NK-92 treated with Interleukin-12 subunit alpha and Interleukin-12 subunit beta, amount 100 ng/mL, for 24 hours (cell line): ENCODE data around the gene CELF5.
"Not testable (repeated sequence)": the region's sequence is repeated elsewhere in the genome, so short reads cannot be mapped to it uniquely, and the experiment has no call there.

ENCODE experiments used
- DNase-seq: peaks from one replicate; lab custom pipeline; 2025; lab: John Stamatoyannopoulos, UW

Gene CELF5

DNA sequence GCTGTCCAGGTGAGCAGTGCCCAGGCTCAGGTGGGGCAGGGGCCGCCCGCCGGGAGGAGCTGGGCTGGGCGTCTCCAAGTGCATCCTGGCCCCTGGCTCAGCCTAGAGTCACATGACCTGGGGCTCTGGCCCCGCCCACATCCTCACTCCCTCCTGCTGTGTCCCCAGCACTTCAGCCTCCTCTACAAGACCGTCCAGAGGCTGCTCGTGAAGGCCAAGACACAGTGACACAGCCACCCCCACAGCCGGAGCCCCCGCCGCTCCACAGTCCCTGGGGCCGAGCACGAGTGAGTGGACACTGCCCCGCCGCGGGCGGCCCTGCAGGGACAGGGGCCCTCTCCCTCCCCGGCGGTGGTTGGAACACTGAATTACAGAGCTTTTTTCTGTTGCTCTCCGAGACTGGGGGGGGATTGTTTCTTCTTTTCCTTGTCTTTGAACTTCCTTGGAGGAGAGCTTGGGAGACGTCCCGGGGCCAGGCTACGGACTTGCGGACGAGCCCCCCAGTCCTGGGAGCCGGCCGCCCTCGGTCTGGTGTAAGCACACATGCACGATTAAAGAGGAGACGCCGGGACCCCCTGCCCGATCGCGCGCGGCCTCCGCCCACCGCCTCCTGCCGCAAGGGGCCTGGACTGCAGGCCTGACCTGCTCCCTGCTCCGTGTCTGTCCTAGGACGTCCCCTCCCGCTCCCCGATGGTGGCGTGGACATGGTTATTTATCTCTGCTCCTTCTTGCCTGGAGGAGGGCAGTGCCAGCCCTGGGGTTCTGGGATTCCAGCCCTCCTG lies 16.8 kb upstream of the CELF5 start:
- DNase-seq = no peak

DNA sequence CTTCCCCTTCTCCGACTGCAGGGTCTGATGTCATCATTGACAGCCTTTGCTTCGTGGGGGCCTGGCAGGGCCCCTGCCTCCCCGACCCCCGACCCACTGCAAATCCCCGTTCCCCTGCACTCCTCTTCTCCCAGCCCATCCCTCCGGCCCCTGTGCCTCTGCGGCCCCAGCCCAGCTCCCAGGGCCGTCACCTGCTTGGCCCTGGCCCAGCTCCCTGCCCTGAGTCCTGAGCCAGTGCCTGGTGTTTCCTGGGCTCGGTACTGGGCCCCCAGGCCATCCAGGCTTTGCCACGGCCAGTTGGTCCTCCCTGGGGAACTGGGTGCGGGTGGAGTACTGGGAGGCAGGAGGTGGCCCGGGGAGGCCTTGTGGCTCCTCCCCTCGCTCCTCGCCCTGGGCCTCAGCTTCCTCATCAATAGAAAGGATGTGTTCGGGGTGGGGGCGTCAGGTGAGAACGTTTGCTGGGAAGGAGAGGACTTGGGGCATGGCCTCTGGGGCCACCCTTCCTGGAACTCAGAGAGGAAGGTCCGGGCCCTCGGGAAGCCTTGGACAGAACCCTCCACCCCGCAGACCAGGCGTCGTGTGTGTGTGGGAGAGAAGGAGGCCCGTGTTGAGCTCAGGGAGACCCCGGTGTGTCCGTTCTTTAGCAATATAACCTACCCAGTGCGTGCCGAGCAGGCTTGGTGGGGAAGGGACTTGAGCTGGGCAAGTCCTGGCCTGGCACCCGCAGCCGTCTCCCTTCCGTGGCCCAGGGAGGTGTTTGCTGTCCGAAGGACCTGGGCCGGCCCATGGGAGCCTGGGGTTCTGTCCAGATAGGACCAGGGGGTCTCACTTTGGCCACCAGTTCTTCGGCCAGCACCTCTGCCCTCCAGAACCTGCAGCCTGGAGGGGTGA lies 15.9 kb upstream of the CELF5 start:
- no peak for DNase-seq

DNA sequence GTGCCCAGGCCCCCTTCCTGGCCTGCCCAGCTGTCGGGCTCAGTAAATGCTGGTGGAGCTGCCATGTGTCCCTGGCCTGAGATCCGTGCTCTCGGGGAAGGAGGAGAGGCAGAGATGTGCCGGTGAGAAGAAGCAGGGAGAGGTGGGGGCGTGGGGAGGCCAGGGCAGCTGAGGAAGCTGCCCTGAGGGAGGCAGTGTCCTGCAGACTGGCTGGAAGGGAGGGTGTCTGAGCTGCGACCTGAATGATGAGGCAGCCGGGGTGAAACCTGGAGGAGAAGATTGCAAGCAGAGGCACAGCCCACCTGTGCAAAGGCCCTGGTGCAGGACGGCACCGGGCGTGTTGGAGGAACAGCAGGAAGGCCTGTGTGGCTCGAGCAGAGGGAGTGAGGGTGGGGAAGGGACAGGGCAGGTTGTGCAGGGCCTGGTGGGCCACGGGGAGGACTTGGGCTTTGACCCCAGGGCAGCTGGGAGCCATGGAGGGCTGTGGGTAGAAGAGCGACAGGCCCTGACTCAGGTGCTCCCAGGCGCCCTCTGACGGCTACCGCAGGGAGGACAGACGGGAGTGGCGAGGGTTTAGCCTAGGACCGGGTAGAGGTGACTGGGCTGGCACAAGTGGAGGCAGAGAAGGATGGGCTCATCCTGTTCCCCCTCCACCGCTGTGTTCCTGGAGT lies 14.0 kb upstream of the CELF5 start:
- DNase-seq = peak; percentile 23

DNA sequence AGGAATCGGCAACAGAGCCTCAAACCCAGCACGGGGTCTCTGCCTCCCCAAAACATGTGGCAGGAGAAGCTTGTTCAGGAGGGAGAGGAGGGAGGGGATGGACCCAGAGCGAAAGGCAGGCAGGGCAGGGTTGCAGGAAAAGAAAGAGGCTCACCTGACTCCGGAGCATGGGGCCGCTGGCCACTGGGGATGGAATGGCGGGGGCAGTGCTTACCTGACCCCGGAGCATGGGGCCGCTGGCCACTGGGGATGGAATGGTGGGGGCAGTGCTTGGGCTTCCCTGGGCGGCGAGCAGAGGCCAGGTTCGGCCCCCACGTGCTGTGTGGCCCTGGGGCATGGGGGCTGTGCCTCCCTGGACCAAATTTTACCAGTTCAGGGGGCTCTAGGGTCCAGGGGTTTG lies 13.3 kb upstream of the CELF5 start:
- DNase-seq = no peak

DNA sequence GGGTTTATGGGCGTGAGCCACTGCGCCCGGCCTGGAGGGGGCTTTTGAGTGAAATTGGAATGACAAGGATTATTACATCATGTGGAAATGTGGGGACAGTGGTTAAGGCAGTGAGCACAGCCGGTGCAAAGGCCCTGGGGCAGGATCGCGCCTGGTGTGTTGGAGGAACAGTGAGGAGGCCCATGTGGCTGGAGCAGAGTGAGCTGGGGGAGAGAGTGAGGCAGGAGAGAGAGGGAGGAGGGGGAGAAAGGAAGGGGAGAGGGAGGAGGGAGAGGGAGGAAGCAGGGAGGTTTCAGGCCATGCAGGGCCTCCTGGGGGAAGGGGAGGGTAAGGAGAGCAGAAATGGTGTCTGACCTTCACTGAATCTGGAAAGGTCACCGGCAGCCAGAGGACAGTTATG lies 11.3 kb upstream of the CELF5 start:
- DNase-seq = no peak

DNA sequence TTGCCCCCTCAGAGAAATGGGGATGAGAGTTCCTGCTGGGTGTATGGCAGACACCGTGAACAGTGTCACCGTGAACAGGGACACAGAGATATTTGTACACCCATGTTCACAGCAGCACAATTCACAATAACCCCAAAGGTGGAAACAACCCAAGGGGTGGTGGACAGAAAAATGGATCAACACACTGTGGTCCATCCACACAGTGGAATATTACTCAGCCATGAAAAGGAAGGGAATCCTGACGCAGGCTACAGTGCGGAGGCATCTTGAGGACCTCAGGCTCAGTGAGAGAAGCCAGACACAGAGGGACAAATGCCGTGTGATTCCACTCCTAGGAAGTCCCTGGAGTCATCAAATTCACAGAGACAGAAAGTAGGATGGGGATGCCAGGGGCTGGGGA lies 7.6 kb upstream of the CELF5 start:
- no peak for DNase-seq

DNA sequence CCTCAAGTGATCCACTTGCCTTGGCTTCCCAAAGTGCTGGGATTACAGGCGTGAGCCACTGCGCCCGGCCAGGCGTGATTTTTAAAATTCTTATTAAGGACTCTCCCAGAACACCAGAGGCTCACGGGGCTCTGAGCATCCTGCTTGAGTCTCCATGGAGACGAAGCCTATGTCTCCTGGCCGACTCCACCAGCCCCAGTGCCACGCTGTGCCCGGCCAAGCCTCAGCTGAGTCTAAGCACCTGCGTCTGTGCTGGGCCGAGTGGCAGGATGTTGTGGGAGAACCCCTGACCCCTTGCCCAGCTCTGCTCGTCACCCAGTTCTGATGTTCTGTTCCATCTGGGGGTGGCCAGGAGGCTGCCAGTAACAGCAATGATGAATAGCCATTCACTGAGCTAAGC lies 3.9 kb upstream of the CELF5 start:
- DNase-seq = no peak

DNA sequence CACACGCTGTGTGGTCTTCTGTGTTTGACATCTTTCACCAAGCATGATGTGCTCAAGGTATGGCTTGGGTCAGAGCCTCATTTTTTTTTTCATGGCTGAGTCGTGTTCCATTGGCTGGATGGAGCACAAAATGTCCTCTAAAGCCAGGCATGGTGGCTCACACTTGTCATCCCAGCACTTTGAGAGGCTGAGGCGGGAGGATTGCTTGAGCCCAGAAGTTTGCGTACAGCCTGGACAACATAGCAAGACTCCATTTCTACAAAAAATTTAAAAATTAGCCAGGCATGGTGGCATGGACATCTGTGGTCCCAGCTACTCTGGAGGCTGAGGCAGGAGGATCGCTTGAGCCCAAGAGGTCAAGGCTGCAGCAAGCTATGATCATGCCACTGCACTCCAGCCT lies 2.9 kb upstream of the CELF5 start:
- not testable (repeated sequence) for DNase-seq

DNA sequence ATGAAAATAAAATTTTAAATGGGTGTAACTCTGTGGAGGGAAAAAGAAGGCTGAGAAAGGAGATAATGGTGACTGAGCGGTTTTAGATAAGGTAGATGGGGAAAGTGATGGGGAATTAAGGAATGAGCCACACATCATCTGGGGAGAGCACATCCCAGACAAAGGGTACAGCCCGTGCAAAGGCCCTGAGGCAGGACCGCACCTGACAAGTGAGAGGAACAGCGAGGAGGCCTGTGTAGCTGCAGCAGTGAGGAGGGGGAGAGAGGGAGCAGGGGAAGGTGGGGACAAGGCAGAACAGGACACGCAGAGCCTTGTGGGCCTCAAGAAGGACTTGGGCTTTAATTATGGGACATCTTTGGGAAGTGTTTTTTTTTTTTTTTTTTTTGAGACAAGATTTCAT lies 1.8 kb upstream of the CELF5 start:
- no peak for DNase-seq

DNA sequence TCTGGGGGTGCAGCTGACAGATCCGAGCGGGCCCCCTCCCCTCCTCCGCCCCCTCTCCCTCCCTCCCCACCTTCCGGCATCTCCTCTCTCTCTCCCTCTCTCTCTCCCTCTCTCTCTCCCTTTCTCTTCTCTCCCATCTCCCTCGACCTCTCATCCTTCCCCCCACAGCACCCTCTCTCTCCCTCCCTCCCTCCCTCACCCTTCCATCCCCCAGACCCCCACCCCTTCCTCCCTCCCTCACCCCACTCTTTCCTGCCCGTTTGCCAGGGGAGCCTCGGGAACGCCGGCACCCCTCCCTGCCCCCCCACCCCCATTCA lies 666 bp downstream of the CELF5 start:
- no peak for DNase-seq

DNA sequence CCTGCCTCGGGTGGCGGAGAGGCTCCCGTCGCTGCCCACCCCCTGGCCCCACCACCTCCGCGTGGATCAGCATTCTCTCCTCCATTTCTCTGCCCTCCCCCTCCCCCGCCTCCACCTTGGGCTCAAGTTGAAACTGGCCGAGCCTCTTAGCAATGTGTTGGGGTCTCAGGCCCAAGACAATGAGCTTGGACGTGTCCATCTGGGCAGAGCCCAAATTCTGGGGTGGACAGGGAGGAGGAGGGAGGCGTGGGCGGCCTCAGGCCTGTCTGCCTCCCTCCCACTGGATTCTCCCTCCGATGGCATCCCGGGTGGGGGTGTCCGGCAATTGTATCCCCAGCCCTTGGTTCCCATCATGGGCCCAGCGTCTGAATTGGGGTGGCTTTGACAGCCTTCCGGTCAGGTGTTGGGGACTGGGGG lies 1.2 kb downstream of the CELF5 start:
- no peak for DNase-seq

DNA sequence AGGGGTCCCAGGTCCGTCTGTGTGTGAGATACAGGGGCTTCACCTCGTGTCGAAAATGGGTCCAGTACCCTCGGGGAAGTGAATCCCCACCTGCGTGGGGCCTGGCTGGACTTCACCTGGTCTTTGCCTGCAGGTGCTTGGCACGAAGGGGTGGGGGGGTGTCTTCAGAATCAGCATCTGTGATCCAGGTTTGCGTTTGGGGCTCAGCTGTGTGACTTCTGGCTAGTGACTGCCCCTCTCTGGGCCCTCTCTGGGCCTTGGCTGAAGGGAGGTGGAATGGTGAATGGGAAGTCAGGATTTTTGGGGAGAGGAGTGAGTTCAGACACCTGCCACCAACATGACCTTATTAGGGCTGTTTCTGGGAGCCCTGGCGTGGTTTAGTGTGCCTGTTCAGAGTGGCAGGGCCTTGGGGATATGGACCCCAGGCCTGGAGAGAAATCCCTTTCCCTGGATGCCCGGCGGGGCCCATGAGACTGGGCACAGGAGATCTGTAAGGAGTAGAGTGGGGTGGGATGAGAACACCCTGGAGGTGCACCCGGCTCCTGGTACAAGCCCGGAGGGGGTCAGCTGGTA lies 2.7 kb downstream of the CELF5 start:
- DNase-seq = no peak

DNA sequence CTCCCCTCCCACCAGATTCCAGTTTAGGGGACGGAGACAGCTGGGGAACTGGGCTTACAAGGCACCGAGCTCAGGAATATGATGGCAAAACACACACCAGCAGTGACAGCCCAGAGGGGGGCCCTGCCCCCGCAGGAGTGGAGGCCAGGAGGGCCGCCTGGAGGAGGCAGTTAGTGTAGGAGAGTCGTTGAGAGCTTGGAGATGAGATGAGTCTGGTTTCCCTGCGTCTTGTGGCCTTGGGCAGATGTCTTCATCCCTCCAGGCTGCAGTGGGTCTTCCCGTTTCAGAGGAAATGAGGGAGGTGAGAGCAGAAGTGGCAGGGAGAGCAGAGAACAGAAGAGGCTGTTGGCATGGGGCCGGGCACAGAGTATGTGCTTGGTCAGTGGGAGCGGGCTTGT lies 4.9 kb downstream of the CELF5 start:
- no peak for DNase-seq

DNA sequence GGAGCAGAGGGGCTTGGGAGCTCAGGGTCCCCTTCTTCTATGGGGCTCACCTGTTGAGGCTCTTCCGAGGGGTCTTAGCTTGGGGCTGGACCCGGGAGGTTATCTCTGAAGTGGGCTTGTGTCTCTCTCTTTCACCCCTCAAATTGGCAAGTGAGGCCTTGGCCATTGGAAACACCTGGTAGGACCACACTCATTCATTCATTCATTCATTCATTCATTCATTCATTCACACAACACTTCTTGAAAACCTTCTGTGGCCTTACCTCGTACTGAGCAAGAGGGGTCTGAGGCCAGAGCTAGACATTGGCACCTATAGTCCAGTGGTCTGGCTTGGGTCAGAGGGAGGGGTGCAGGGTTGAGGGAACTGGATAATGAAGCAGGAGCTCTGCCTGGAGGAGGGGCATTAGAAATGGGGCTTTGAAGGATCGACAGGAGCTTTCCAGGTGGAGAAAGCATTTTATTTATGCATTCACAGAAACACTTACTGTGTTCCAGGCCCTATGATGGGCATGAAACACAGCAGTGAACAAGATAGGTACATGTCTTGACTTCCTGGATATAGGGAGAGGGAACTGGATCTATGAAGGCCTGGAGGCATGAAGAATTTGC lies 5.5 kb downstream of the CELF5 start:
- no peak for DNase-seq

DNA sequence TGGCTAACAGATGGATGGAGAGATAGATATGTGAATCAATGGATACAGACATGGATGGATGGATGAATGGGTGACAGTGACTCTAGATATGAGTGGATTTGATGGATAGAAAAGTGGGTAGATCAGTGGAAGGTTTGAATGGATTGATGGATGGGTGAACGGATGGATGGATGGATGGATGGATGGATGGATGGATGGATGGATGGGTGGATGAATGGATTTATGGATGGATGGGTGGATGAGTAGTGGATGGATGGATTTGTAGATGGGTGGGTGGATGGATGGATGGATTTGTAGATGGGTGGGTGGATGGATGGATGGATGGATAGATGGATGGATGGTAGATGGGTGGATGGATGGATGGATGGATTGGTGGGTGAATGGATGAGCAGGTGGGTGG lies 6.8 kb downstream of the CELF5 start:
- no peak for DNase-seq

DNA sequence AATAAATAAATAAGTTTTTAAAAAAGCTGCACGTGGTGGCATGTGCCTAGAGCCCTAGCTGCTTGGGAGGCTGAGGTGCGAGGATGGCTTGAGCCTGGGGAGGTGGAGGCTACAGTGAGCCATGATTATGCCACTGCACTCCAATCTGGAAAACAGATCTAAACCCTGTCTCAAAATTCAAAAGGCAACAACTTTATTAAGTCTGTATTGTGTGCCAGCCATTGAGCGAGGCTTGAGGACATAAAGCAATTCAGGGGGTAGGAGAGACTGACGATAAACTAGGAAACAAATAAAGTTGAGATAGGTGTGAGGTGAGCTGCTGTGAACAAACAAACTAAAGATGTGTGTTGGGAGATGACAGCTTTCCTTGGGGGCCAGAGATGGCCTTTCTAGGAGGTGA lies 8.7 kb downstream of the CELF5 start:
- no peak for DNase-seq

DNA sequence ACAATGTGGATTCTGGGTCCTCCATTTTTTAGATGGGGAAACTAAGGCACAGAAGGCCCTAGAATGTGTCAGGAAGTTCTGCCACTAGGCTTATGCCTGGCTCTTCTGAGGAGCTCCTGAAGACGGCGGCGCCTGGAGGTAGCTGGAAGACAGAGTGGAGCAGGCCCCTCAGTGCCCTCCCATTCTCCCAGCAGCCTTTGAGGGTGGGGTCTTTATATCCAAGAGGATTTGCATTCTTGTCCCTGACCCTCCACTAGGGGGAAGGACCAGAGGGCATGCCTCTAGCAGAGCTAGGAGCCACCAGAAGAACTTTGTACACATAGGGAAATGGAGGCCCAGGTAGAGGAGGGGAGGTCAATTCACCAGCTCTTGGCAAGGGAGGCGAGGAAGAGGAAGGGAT lies 9.4 kb downstream of the CELF5 start:
- DNase-seq = no peak

DNA sequence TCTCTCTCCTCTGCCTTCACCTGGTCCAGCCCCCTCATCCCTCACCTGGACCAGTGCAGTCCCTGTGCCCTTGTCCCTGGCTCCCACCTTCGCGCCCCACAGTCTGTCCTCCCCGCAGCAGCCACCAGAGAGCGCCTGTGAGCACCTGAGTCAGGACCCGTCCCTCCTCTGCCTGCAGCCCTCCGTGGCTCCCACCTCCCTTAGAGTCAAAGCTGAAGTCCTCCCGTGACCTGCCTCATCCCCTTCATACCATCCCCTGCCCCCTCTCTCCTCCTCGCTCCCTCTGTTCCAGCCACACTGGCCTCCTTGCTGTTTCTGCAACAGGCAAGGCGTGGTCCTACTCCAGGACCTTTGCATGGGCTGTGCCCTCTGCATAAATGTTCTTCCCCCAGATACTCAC lies 10.3 kb downstream of the CELF5 start:
- DNase-seq = no peak

DNA sequence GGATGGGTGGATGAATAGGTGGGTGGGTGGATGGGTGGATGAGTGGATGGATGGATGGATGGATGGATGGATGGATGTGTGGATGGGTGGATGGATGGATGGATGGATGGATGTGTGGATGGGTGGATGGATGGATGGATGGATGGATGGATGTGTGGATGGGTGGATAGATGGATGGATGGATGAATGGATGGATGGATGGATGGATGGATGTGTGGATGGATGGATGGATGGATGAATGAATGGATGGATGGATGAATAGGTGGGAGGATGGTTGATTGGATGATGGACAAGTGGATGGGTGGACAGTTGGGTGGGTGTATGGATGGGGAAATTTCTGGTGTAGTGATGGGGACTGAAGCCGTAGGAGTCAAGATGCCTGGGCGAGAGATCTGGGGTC lies 11.1 kb downstream of the CELF5 start:
- DNase-seq = not testable (repeated sequence)

DNA sequence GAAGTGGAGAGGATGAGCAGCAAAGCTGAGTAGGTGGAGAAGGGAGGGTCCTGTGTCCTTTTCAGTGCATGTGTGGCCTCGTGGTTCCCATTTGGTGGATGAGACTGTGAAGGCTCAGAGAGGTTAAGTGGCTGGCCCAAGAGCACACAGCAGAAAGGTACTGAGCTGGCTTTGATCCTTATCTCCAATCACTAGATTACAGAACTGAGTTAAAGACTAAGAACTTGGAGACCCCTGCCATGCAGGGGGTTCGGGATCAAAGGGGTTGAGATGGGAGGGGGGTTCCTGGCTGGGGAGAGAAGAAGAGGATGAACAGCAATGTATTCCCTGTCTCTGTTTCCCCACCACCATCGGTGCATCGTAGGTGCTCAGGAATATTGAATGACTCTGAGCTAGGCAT lies 11.8 kb downstream of the CELF5 start:
- DNase-seq = no peak

DNA sequence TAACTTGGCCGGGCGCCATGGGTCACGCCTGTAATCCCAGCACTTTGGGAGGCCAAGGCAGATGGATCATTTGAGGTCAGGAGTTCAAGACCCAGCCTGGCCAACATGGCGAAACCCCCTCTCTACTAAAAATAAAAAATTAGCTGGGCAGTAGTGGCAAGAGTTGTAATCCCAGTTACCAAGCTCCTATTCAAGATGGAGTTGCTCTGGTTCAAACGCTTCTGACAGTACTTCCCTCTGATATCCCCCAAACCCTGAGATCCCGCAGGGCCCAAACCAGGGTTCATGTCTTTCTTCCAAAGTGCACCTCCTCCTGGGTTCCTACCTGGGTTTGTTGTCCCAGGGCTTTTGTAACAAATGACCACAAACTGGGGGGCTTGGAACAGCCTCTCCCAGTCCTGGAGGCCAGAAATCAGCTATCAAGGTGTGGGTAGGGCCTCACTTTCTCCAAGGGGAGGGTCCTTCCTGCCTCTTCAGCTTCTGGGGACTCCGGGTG lies 13.7 kb downstream of the CELF5 start:
- DNase-seq = no peak

DNA sequence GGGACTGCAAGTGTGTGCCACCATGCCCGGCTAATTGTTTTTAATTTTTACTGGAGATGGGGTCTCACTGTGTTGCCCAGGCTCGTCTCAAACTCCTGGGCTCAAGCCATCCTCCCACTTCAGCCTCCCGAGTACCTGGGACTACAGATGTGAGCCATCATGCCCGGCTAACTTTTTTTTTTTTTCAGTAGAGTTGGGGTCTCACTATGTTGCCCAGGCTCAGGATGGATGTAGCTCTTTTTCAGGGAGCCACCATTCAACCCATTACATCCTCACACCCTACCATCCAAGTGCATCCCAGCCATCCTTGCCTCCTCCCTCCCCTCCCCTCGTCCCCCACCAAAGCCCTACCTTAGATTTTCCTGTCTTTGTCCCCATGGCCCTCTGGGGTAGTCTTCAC lies 14.9 kb downstream of the CELF5 start:
- no peak for DNase-seq
